HG02610 (cell line): ENCODE results near the gene FAM13A.
"Not testable (repeated sequence)": the region's sequence is repeated elsewhere in the genome, so short reads cannot be mapped to it uniquely, and the experiment has no call there.

Experiments
- ATAC-seq: cut with Tn5 transposase; IDR thresholded peaks from one replicate; pipeline ENCODE4 v1.9.1; 2021; ENCODE audit warnings: mild to moderate bottlenecking, moderate library complexity; ENCODE audit not compliant: unreplicated experiment

The FAM13A gene

DNA sequence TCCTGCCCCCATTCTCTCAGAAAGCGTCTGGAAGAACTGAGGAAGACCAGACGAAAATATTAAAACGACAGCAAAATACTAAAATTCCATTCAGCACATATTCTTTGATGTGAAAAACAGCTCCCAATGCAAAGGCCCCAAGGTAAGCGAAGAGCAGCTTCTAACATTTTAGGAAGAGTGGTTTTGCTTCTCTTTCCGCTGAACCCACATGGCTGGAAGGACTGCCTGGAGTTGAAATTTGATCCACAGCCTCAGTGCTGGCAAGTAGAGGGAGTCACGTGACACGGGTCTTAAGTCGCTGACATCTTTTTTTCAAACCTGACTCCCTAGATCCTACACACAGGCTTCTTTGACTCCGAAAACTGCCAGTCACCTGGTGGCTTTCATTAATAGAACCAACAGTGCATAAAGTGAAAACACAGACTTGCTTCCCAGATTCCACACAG lies at the start of gene FAM13A:
TSS of gene FAM13A (minus strand) at position 233 of the 446 bp plus-strand sequence. CDS start at position 12, 221 bp downstream.
- peak; percentile 74 for ATAC-seq

- no peak for ATAC-seq
These were observed 48.7 kb upstream of the FAM13A start for GRCh38 chr4:89105726-89106125.

DNA sequence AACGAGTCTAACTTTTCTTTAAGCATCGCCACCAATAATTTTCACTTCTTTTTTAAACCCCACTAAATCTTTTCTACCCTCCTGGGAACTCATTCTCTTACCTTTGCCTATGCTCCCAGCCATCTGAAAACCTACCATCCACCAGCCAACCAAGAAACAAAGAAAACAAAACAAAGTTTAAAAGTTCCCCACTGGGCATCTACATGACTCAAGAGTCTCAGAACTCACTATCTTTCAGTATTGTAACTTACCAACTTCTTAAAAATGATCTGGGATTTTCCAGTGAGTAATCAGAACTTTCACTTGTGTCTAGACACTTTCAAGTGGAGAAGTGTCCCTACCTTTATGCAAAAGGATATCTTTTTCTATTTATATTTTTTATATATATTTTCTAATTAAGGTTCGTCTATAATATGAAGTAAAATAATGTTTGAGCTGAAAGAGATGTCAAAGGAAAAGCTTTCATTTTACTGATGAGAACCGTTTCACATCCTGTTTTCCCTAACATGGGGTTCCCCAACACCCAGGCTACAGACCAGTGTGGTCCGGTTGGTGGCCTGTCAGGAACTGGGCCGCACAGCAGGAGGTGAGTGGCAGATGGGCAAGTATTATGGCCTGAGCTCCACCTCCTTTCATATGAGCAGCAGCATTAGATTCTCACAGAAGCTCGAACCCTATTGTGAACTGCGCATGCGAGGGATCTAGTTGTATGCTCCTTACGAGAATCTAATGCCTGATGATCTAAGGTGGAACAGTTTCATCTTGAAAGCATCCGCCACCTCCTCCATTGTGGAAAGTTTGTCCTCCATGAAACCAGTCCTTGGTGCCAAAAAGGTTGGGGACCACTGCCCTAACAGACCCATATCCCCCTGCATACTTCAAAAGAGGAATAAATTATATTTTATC lies 44.5 kb upstream of the FAM13A start:
- peak; percentile 92 for ATAC-seq

GRCh38 chr4:89100853-89101252 lies 43.9 kb upstream of the FAM13A start:
- peak; percentile 21 for ATAC-seq

- no peak for ATAC-seq
These were observed 42.5 kb upstream of the FAM13A start for GRCh38 chr4:89099471-89099870.

- no peak for ATAC-seq
These were observed 42.0 kb upstream of the FAM13A start for GRCh38 chr4:89099034-89099433.

GRCh38 chr4:89078300-89078699 lies 21.3 kb upstream of the FAM13A start:
- ATAC-seq: no peak

- ATAC-seq: no peak
These were observed 20.8 kb upstream of the FAM13A start for GRCh38 chr4:89077761-89078160.

- no peak for ATAC-seq
These were observed 15.9 kb upstream of the FAM13A start for GRCh38 chr4:89072921-89073320.

DNA sequence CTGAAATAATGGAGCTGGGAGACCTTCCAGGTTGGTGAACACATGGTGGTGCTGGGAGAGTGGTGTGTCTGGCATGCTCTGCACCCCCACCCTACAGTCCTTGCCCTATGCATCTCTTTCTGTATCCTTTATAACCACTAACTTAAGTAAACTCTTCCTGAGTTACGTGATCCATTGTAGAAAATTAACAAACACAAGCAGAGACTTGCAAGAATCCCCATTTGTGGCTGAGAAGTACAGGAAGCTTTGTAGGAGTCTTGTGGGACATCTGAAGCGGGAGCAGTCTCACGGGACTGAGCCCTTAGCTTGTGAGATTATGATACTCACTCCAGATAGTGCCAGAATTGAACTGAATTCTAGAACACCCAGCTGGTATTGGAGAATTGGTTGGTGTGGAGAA lies 14.3 kb upstream of the FAM13A start:
- ATAC-seq: no peak

DNA sequence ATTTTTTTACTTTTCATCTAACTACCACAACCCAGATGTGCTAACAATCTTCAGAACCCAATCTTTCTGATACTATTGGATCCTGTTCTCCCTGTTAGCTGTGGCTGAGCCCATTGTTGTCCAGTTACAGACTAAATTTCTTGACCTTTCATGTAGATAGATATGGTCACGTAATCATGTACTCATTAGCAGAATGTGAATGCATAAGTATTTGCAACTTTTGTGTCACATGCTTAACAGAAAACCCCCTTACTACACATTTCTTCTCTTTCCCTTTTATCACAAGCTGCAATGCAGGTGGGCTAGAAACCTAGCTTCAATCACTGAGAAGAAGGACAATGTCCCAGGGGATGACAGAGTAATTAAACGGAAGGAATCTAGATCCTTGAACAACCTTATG lies 13.1 kb upstream of the FAM13A start:
- ATAC-seq: peak; percentile 47

DNA sequence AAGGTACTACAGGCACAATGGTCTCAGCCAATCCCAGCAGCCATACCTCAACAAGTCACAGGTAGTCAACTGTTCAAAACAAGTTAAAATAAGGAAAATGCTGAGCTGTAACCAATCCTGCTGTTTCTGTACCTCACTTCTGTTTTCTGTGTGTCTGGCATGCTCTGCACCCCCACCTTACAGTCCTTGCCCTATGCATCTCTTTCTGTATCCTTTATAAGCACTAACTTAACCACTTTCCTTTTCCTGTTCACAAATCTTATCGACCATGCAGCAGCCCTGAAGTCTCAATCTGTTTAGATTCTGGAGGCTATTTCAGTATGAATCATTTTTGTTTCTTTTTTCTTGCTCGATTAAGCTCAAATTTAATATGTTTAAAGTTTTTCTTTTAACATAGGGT lies 12.5 kb upstream of the FAM13A start:
- ATAC-seq: peak; percentile 69

DNA sequence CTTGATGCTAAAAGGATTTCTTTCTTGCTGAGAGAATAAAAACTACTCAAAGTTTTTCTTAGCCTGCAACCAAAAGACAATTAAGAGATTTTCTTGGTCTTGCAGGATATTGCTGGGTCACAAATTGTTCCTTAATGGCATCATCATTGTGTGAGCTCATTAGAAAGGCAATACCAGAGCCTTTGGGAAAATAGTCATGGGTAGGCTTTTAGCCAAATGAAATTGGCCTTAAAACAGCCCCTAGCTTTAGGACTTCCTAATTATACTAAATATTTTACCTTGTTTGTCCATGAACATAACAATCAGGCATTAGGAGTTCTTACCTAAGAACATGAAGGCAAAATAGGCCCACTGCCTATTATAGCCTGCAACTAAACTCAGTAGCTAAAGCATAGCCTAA lies 10.4 kb upstream of the FAM13A start:
- no peak for ATAC-seq

DNA sequence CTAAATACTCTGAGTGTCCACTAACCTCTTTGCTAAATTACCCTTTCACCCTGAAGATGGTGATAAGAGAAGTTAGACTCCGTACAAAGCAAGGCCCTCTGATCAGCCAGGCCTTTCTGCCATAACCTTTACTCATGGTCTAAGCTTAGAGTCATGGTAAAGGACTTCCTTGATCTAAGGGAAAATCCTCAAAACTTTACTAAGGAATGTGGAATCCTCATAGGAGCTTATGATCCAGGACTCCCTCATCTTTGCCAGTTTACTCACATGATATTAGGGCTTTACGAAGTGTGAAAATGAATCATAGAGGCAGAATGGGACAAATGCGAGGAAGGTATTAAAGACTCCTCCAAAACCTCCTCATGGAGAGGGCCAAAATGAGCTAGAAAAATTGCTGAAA lies 7.9 kb upstream of the FAM13A start:
- ATAC-seq: no peak

GRCh38 chr4:89057844-89058243 lies 859 bp upstream of the FAM13A start:
- ATAC-seq: not testable (repeated sequence)

GRCh38 chr4:89056292-89056952 lies 563 bp downstream of the FAM13A start:
- peak; percentile 37 for ATAC-seq

- peak; percentile 79 for ATAC-seq
These were observed 1.6 kb downstream of the FAM13A start for GRCh38 chr4:89055157-89056080.

- no peak for ATAC-seq
These were observed 2.4 kb downstream of the FAM13A start for GRCh38 chr4:89054627-89055026.

DNA sequence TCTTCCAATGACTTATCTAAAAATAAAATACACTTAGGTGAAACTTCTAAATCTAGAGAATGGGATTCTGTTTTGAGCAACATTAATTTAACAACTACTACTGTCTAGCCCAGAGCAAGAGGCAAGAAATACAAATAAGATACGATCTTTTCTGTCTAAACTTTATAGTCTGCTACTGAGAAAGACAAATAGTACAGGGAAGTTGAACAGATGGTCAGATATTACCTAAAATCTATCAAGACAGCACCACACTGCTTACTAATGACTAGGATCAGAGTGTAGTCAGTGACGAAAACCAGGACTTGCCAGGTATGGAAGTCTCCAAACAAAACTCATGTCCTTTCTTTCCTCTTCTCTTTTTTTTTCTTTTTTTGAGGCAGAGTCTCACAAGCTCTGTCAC lies 7.1 kb downstream of the FAM13A start:
- no peak for ATAC-seq

DNA sequence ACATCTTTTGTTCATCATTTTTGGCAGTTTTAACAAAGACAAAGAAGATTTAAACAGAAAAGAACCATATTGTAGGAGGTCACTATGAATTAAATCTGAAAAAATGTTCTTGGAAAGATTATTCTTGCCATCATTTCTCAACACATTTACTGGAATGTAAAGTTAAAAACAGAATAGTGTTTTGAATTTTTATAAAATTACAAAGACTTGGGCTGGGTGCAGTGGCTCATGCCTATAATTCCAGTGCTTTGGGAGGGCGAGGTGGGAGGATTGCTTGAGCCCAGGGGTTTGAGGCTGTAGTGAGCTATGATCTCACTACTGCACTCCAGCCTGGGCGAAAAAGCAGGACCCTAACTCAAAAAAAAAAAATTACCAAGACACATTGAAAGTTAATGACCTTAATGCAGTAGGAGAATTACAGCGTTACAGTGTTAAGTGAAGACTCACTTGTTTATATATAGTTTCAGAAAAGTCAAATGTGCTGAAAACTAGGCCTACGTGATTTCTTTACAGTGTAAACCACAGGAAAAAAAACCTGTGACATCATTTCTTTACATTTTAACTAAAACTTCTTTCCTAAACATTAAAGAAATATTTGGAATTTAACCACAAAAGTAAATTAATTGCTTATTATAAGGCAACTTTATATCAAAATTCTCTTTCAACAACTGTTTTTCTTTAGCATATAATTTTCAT lies 7.9 kb downstream of the FAM13A start:
- ATAC-seq: no peak
